Measurements from ENCODE around the gene COPB1. TPM values are rescaled to one million over a fixed set of nuclear protein-coding genes. Genes with fewer than 3 reads are reported as not detected.

The COPB1 gene
- total and polyA plus RNA-seq, 2 of the 13 experiments (the other 11 are each of a cell fraction or from before 2014, with no cell fraction given) = 114 to 195 TPM

DNA sequence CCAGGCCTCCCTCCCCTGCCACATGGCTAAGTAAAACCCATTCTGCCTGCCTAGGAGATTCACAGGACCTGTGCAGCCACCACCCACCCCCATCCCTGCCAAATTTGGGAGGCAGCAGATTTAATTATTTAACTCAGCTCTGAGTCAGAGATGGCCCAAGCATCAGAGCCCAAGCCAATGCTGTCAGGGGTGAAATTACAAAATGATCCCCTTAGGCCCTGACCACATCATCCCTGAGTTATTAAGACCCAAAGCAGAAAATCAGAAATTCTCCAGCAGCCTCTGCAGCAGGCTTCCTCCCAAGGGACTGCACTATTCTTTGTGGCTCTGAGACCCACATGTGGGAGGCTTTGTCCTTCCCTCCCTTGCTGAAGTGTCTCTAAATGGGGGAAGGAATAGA lies 87.8 kb downstream of the COPB1 start:
- H3K9me3 ChIP-seq (ENCODE audit: low read length) = no peaks in the 10 kb centered on the region
- POLR2A ChIA-PET = no interaction called here
- no peak overlapping the region for H3K9ac ChIP-seq (ENCODE audit: insufficient read depth, low read depth, low read length)
- H2AFZ ChIP-seq (ENCODE audit: low read length) = no peak overlapping the region
- H4K20me1 ChIP-seq (ENCODE audit: insufficient read depth, low read length) = no peaks in the 10 kb centered on the region
- in situ Hi-C loops (cut with HindIII; ENCODE audit: extremely low pct_ligation_motif_present, low pct_unique_long_range_greater_than_20kb) (loop anchor here (10.0 kb wide), 1 partner anchor 107 kb away; no protein-coding TSS in a partner anchor), intact Hi-C loops (cut with micrococcal nuclease; ENCODE audit: unreplicated experiment) (no loop called here)
- H3K4me3 ChIP-seq (replicated peaks in 1 of 3; ENCODE audit: insufficient read depth in 1 of 3, low read depth in 2 of 3, low read length in 3 of 3) = no peak overlapping the region
- 0 out of 5 replicates have a peak, but pooled peaks cover 0 to 4% of the 10 kb centered on the region in 2 experiments for H3K27me3 ChIP-seq (ENCODE audit: control insufficient read depth in 1 of 2, insufficient read depth in 2 of 2, low read length in 2 of 2)
- CTCF ChIA-PET (ENCODE audit: low intra/inter-chr PET ratio, low total read pairs) = no interaction called here
- DNase-seq (ENCODE audit: low spot score) = no peak
- H3K79me2 ChIP-seq (ENCODE audit: insufficient read depth, low read length) = no peaks in the 10 kb centered on the region
- H3K36me3 ChIP-seq (replicated peaks in 1 of 2; ENCODE audit: control insufficient read depth in 1 of 2, insufficient read depth in 2 of 2, low read length in 2 of 2) = no peaks in the 10 kb centered on the region
- no peak for ATAC-seq
- H3K4me1 ChIP-seq (ENCODE audit: insufficient read depth, low read length) = 0 out of 2 replicates have a peak, but pooled peaks cover 5% of the 10 kb centered on the region
- no peak overlapping the region for H3K4me2 ChIP-seq (ENCODE audit: low read depth, low read length)
- no peak for FAIRE-seq
- no peak overlapping the region for H3K27ac ChIP-seq (ENCODE audit: extremely low read length, insufficient read depth, low read length)
- TF ChIP-seq ZNF143 (CRISPR knock-in tag; IDR thresholded peaks at IDR 0.05) (no peak), ZFP36L2 (CRISPR knock-in tag; IDR thresholded peaks at IDR 0.05) (no peak), GATAD1 (CRISPR knock-in tag; IDR thresholded peaks at IDR 0.05) (no peak), GATA4 (IDR thresholded peaks at IDR 0.05; ENCODE audit: borderline replicate concordance, low read depth) (no peak), SP140L (CRISPR knock-in tag; IDR thresholded peaks at IDR 0.05; ENCODE audit: borderline replicate concordance) (no peak), KDM2A (CRISPR knock-in tag; IDR thresholded peaks at IDR 0.05; ENCODE audit: borderline replicate concordance, low read depth) (no peak), ZNF607 (CRISPR knock-in tag; IDR thresholded peaks at IDR 0.05; ENCODE audit: borderline replicate concordance) (no peak), ZNF136 (CRISPR knock-in tag; IDR thresholded peaks at IDR 0.05; ENCODE audit: low read depth) (no peak), RORA (CRISPR knock-in tag; IDR thresholded peaks at IDR 0.05) (no peak)
- TF ChIP-seq, protein P1, sequence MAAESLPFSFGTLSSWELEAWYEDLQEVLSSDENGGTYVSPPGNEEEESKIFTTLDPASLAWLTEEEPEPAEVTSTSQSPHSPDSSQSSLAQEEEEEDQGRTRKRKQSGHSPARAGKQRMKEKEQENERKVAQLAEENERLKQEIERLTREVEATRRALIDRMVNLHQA (CRISPR knock-in tag; IDR thresholded peaks at IDR 0.05) = no peak
- no TSS peak for BruUV-seq (replicated peaks)

DNA sequence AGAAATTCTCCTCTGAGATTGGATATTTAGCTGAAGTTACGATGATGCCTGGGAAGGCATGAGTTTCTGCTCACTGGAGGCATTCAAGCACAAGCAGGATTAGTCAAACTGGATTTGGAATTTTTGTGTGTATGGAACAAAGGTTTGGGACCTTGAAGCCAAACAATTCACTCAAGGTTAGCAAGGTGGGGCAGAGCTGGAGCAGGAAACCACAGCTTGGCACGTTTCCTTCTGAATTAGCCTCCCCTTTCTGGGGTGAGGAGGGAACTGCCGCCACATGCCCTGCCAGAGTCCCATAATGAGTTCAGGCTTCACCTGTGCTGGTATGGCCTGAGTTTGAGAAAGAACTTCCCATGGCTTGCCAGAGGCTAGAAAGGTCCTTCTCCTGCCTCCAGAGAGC lies 89.7 kb downstream of the COPB1 start:
- ChIA-PET CTCF (ENCODE audit: low intra/inter-chr PET ratio, low total read pairs) (no interaction called here), POLR2A (no interaction called here)
- in situ Hi-C loops (cut with HindIII; ENCODE audit: extremely low pct_ligation_motif_present, low pct_unique_long_range_greater_than_20kb) (loop anchor here (10.0 kb wide), 1 partner anchor 105 kb away; no protein-coding TSS in a partner anchor), intact Hi-C loops (cut with micrococcal nuclease; ENCODE audit: unreplicated experiment) (no loop called here)
- ATAC-seq (no peak; the same call in 2 of the 3 replicates), DNase-seq (ENCODE audit: low spot score) (no peak), FAIRE-seq (no peak)
- 31% methylated on average over 3 of the region's 3 CpGs for WGBS (ENCODE audit: low lambda C conversion rate)
- no peak overlapping the region for H3K4me3 ChIP-seq (replicated peaks in 1 of 3; ENCODE audit: insufficient read depth in 1 of 3, low read depth in 2 of 3, low read length in 3 of 3)
- H3K36me3 ChIP-seq (replicated peaks in 1 of 2; ENCODE audit: control insufficient read depth in 1 of 2, insufficient read depth in 2 of 2, low read length in 2 of 2) = no peaks in the 10 kb centered on the region
- H3K79me2 ChIP-seq (ENCODE audit: insufficient read depth, low read length) = no peaks in the 10 kb centered on the region
- no TSS peak for BruUV-seq (replicated peaks)
- no peak overlapping the region for H2AFZ ChIP-seq (ENCODE audit: low read length)
- H3K27me3 ChIP-seq (ENCODE audit: control insufficient read depth in 1 of 2, insufficient read depth in 2 of 2, low read length in 2 of 2) = 0 out of 5 replicates have a peak, but pooled peaks cover 0 to 4% of the 10 kb centered on the region in 2 experiments
- H3K9ac ChIP-seq (ENCODE audit: insufficient read depth, low read depth, low read length) = no peak overlapping the region
- H3K9me3 ChIP-seq (ENCODE audit: low read length) = no peaks in the 10 kb centered on the region
- H3K4me1 ChIP-seq (ENCODE audit: insufficient read depth, low read length) = no peaks in the 10 kb centered on the region
- H4K20me1 ChIP-seq (ENCODE audit: insufficient read depth, low read length) = no peaks in the 10 kb centered on the region
- no peak overlapping the region for H3K4me2 ChIP-seq (ENCODE audit: low read depth, low read length)
- H3K27ac ChIP-seq (ENCODE audit: extremely low read length, insufficient read depth, low read length) = no peak overlapping the region
- no peak for TF ChIP-seq ZBTB7B (CRISPR knock-in tag; IDR thresholded peaks at IDR 0.05)
- TF ChIP-seq SYNCRIP (IDR thresholded peaks at IDR 0.05; ENCODE audit: insufficient read depth, low read depth, low read length) = no peak
- TF ChIP-seq ZNF33A (CRISPR knock-in tag; IDR thresholded peaks at IDR 0.05; ENCODE audit: borderline replicate concordance) = no peak
- TF ChIP-seq ZNF777 (CRISPR knock-in tag; IDR thresholded peaks at IDR 0.05) = no peak
- TF ChIP-seq JARID2 (CRISPR knock-in tag; IDR thresholded peaks at IDR 0.05; ENCODE audit: insufficient replicate concordance) = no peak
- TF ChIP-seq, protein P2, sequence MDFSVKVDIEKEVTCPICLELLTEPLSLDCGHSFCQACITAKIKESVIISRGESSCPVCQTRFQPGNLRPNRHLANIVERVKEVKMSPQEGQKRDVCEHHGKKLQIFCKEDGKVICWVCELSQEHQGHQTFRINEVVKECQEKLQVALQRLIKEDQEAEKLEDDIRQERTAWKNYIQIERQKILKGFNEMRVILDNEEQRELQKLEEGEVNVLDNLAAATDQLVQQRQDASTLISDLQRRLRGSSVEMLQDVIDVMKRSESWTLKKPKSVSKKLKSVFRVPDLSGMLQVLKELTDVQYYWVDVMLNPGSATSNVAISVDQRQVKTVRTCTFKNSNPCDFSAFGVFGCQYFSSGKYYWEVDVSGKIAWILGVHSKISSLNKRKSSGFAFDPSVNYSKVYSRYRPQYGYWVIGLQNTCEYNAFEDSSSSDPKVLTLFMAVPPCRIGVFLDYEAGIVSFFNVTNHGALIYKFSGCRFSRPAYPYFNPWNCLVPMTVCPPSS (IDR thresholded peaks at IDR 0.05) = no peak
- no peak for TF ChIP-seq GATAD2A (CRISPR knock-in tag; IDR thresholded peaks at IDR 0.05)
- TF ChIP-seq IRX3 (CRISPR knock-in tag; IDR thresholded peaks at IDR 0.05; ENCODE audit: borderline replicate concordance, low read depth) = no peak
